Effector memory CD4-positive, alpha-beta T cell (primary cell): ENCODE data around the gene CREBL2.
"Not testable (repeated sequence)": the region's sequence is repeated elsewhere in the genome, so short reads cannot be mapped to it uniquely, and the experiment has no call there.

Source experiments
- DNase-seq, 3 donors: peaks; one replicate each; pipeline ENCODE4 v3.0.0-alpha.2; 2020
- H3K27ac ChIP-seq: 2 replicates; pipeline ENCODE4 v1.7.0; 2013; ENCODE audit warnings: mild to moderate bottlenecking, low read length, moderate library complexity; ENCODE audit not compliant: insufficient read depth, poor library complexity, severe bottlenecking
- H3K27me3 ChIP-seq: replicated peaks from 2 replicates; pipeline ENCODE4 v1.7.0; 2013; ENCODE audit warnings: mild to moderate bottlenecking, low read length; ENCODE audit not compliant: insufficient read depth, control insufficient read depth, poor library complexity, severe bottlenecking
- H3K36me3 ChIP-seq: 2 replicates; pipeline ENCODE4 v1.7.0; 2013; ENCODE audit warnings: mild to moderate bottlenecking, low read length, moderate library complexity; ENCODE audit not compliant: control insufficient read depth, insufficient read depth
- H3K4me1 ChIP-seq: 2 replicates; pipeline ENCODE4 v1.7.0; 2013; ENCODE audit warnings: low read length, mild to moderate bottlenecking; ENCODE audit not compliant: control insufficient read depth, insufficient read depth, poor library complexity, severe bottlenecking
- H3K4me3 ChIP-seq: 2 replicates; pipeline ENCODE4 v1.7.0; 2013; ENCODE audit warnings: low read length, low read depth, mild to moderate bottlenecking; ENCODE audit not compliant: insufficient read depth, poor library complexity, severe bottlenecking
- H3K9me3 ChIP-seq: 2 replicates; pipeline ENCODE4 v1.7.0; 2013; ENCODE audit warnings: mild to moderate bottlenecking, low read length, moderate library complexity; ENCODE audit not compliant: control insufficient read depth

The CREBL2 gene

GRCh38 chr12:12628013-12628412, 16.3 kb downstream of the CREBL2 start:
- no peaks in the 10 kb centered on the region for H3K27me3 ChIP-seq
- H3K4me1 ChIP-seq, result peaks cover 18% of the 10 kb centered on the region
- no peaks in the 10 kb centered on the region for H3K9me3 ChIP-seq
- no peak overlapping the region for H3K27ac ChIP-seq
- DNase-seq, result no peak
- H3K4me3 ChIP-seq, result no peak overlapping the region
- no peaks in the 10 kb centered on the region for H3K36me3 ChIP-seq

- H3K4me3 ChIP-seq, result no peak overlapping the region
- H3K4me1 ChIP-seq, result peaks cover 8% of the 10 kb centered on the region
- no peak for DNase-seq
- no peaks in the 10 kb centered on the region for H3K27me3 ChIP-seq
- no peak overlapping the region for H3K27ac ChIP-seq
- no peaks in the 10 kb centered on the region for H3K9me3 ChIP-seq
- peaks cover 5% of the 10 kb centered on the region for H3K36me3 ChIP-seq
Measured at GRCh38 chr12:12630850-12631249, 19.2 kb downstream of the CREBL2 start.

DNA sequence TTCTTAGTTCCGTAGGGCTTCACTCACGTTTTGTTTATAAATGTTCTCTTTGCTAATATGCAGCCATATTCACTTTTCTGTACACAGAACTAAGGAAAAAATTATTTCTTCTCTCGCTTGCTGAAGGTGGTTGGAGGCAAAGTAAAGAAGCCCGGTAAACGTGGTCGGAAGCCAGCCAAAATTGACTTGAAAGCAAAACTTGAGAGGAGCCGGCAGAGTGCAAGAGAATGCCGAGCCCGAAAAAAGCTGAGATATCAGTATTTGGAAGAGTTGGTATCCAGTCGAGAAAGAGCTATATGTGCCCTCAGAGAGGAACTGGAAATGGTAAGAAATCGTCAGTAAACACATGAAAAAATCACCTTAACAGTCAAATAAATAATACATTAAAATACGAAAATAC, 24.0 kb downstream of the CREBL2 start:
- peaks cover 39% of the 10 kb centered on the region for H3K36me3 ChIP-seq
- no peak overlapping the region for H3K27ac ChIP-seq
- no peak for DNase-seq
- no peaks in the 10 kb centered on the region for H3K9me3 ChIP-seq
- peaks cover 6% of the 10 kb centered on the region for H3K4me1 ChIP-seq
- H3K27me3 ChIP-seq, result no peaks in the 10 kb centered on the region
- no peak overlapping the region for H3K4me3 ChIP-seq

DNA sequence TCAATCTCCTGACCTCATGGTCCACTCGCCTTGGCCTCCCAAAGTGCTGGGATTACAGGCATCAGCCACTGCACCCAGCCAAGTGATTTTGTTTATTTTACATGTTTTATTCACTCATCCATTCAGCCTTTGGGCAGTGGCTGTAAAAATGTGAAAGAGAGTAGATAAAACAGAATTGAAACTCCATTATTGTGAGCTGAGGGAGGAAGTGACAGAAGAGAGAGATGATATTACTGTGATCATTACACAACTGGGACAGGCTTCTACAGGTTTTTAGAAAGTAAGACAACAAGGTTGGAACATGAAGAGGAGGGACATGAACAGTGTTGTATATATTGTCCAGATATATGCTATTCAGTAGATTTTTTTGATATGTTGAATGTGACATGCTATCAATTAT, 25.0 kb downstream of the CREBL2 start:
- Histone ChIP-seq H3K36me3 (peaks cover 43% of the 10 kb centered on the region), H3K27me3 (no peaks in the 10 kb centered on the region)

GRCh38 chr12:12639995-12640394, 28.3 kb downstream of the CREBL2 start:
- not testable (repeated sequence) for H3K27ac ChIP-seq, H3K4me3 ChIP-seq, H3K27me3 ChIP-seq, H3K9me3 ChIP-seq, H3K4me1 ChIP-seq, DNase-seq
- peaks cover 56% of the 10 kb centered on the region for H3K36me3 ChIP-seq

More for the DNA sequence above, 25.0 kb downstream of the CREBL2 start:
- DNase-seq, result no peak
- Histone ChIP-seq H3K4me3 (no peak overlapping the region), H3K27ac (no peak overlapping the region), H3K4me1 (peaks cover 1% of the 10 kb centered on the region), H3K9me3 (no peaks in the 10 kb centered on the region)

DNA sequence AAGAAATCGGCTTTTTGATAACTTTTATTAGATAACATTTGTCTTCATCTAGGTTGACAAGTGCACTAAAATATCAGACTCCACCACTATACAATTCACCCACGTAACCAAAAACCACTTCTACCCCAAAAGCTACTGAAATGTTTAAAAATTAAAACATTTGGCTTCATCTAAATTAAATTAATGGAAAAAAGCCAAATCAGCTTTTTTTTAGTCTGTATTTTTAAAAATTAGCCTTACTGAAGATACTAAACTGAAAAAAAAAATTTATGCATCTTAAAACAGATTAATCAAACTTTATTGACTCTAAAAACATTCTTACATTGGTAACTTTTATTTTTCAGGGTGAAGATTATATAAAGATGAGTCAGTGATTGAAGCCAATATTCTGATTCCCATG, 30.0 kb downstream of the CREBL2 start:
- Histone ChIP-seq H3K4me3 (no peak overlapping the region), H3K4me1 (no peaks in the 10 kb centered on the region), H3K36me3 (peaks cover 51% of the 10 kb centered on the region), H3K27ac (no peak overlapping the region), H3K9me3 (no peaks in the 10 kb centered on the region), H3K27me3 (no peaks in the 10 kb centered on the region)
- DNase-seq, result no peak

- Histone ChIP-seq H3K4me1 (no peaks in the 10 kb centered on the region), H3K4me3 (no peak overlapping the region), H3K36me3 (peaks cover 39% of the 10 kb centered on the region)
Measured at GRCh38 chr12:12642916-12643315, 31.2 kb downstream of the CREBL2 start.

DNA sequence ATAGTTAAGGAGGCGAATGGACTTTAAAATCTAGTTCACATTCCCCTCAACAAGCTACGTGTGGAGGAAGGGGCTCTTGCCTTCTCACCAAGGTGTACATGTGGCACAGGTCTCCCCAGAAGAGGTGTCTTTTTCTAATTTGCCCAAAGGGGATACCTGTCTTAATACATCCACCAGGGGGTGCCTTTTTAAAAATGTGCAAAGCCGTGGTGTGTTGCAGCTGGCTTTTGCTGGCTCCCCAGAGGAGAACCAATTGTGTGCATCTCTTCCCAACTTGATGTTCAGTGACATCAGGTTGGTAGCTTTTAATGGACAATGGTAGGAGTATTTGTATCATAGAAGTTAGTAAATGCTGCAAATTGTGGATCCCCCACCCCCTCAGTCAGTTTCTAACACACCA, 33.8 kb downstream of the CREBL2 start:
- Histone ChIP-seq H3K4me3 (no peak overlapping the region), H3K27me3 (no peaks in the 10 kb centered on the region), H3K4me1 (no peaks in the 10 kb centered on the region), H3K27ac (no peak overlapping the region), H3K9me3 (peaks cover 24% of the 10 kb centered on the region), H3K36me3 (peaks cover 21% of the 10 kb centered on the region)
- DNase-seq, result peak; percentile 4 to 30 (median 4)

More at GRCh38 chr12:12642916-12643315, 31.2 kb downstream of the CREBL2 start:
- H3K27ac ChIP-seq, result no peak overlapping the region
- peaks cover 7% of the 10 kb centered on the region for H3K9me3 ChIP-seq
- no peak for DNase-seq
- H3K27me3 ChIP-seq, result no peaks in the 10 kb centered on the region

DNA sequence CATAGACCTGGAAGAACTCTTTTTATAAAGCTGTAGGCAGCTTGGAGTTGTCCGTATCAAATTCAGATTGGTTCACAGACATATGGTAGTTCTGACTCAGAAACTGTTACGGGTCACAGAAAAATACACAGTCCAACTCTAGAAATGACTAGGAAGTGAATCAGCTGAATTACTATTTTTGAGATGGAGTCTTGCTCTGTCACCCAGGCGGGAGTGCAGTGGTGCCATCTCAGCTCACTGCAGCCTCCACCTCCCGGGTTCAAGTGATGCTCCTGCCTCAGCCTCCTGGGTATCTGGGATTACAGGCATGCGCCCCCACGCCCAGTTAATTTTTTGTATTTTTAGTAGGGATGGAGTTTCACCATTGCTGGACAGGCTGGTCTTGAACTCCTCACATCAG, 34.3 kb downstream of the CREBL2 start:
- not testable (repeated sequence) for H3K4me3 ChIP-seq, H3K4me1 ChIP-seq, H3K27me3 ChIP-seq, DNase-seq, H3K27ac ChIP-seq
- Histone ChIP-seq H3K9me3 (peaks cover 24% of the 10 kb centered on the region), H3K36me3 (peaks cover 21% of the 10 kb centered on the region)

DNA sequence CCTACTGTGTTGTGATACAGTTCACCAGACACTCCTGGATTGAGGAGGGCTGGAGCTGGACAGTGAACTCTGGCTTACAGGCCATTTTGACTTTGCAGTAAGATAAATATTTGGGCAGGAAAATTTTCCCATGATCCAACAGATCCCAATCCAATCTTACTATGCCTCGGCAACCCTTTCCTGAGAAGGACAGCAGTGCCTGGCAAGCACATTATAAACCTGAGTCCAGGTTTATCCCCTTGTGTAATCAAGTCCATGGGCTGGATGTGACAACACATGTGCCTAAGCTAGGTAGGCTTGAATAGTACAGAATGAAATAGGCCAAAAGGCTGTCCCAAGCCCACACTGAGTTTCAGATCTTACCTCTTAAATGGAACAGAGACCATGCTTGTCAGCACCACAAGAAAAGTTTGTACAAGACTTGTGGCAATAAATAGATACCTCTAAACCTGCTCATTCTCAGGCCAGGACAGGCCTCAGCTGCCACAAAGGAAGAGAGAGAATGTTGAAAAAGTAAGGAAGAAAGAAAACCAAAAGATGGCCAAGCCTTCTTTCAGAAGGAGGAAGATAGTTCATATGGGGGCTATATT, 34.9 kb downstream of the CREBL2 start:
- peaks cover 24% of the 10 kb centered on the region for H3K9me3 ChIP-seq
- H3K4me3 ChIP-seq, result no peak overlapping the region
- H3K27me3 ChIP-seq, result no peaks in the 10 kb centered on the region
- H3K4me1 ChIP-seq, result no peaks in the 10 kb centered on the region
- H3K36me3 ChIP-seq, result peaks cover 18% of the 10 kb centered on the region
- H3K27ac ChIP-seq, result no peak overlapping the region
- DNase-seq, result no peak
